COLO668 (cell line): ENCODE data around the gene TTLL5.

Experiments
- DNase-seq: peaks from one replicate; lab custom pipeline; 2025; ENCODE audit not compliant: unreplicated experiment; lab: John Stamatoyannopoulos, UW

The TTLL5 gene

DNA sequence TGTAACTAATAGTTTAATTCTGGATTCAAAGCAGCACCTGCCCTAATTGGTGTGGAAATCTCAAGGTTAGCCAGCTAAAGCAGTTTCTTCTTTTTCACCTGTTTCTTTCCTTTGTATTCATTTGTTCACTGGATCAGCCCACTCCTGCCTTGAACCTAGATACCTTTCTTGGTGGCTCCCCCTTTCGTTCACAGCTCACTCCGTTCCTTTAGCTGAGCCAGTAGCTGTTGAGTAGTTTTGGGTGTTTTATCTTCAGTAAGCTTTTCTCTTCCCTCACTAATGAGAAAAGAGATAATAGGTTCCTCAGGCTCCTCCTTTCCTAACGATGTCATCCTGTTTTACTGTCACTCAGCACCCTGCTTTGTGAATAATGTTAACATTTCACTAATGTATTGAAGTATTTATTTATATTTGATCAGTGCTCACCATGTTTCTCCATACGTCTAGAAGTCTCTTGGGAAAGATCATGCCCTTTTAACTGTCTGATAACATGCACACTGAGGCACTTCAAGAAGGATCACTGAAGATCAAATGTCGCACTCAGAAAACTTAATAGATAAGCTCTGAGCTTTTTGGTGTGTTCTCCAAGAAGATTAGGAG, 199.6 kb downstream of the TTLL5 start:
- DNase-seq = no peak

DNA sequence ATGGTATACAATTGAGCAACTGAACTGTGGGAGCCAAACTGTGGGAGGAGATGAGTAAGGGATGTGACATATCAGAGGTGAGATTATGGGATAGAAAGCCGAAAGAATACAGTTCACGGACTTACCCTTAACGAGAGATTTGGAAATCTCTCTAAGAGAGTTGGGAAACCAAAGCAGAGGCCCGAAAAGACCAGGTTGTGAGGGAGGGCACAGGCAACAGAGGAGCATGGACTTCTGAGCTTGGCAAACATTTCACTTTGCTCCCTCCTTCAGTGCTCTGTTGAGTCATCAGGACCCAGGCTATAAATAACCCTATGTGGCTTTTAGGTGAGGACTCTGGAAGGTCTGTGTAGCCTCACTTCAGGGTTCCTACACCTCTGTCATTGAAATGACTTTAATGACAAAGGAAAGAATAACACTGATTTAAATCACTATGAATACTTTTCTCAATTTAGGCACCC, 200.1 kb downstream of the TTLL5 start:
- DNase-seq = no peak

DNA sequence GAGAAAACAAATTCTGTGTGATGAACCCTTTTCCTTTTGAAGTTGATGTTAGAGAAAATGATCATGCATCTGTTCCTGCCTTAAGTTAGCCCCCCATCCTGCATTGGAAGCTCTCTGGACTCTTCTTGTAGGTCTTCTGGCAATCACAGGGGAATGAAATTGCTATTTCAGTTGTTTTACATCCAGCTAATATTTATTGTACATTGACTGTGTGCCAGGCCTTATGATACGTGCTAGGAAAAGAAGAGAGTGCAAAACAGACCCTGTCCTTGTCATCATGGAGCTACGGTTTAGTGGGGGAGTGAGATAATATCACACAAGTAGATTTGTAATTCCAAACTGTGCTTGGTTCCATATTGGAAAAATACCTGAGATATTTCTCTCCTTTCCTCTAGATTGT, 202.2 kb downstream of the TTLL5 start:
- no peak for DNase-seq

DNA sequence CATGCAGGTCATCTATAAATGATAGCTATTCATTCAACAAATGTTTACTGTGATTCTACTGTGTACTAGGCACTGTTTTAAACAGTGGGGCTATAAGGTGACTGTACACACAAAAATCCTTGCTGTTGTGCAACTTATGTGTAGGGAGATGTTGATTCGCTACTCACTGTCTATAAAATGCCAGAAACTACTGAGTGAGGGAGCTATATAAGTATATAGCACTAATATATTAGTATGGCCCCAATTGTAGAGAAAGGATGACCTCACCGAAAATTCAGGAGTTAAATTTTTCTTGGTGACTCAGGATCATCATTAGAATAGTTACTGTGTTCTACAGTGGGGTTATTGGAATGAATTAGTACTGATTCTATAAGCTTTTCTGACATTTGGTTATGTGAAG, 203.3 kb downstream of the TTLL5 start:
- no peak for DNase-seq

DNA sequence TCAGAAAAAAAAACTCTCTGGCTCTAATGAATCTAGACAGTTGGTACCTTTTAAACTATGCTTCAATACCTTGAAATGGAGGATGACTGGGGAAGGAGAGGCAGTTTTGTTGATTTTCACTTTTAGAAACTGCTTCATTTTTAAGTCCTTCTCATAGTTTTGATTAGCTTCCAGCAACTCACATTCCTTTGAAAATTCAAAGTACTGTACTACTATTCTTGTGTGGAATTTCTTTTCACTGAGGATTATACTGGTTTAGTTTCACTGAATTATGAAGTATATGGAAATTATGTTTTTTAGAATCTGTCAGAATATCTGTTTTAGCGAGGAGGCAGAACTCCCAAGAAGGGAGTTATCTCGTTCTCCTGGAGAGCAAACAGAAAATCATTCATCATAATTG, 204.5 kb downstream of the TTLL5 start:
- DNase-seq = no peak

DNA sequence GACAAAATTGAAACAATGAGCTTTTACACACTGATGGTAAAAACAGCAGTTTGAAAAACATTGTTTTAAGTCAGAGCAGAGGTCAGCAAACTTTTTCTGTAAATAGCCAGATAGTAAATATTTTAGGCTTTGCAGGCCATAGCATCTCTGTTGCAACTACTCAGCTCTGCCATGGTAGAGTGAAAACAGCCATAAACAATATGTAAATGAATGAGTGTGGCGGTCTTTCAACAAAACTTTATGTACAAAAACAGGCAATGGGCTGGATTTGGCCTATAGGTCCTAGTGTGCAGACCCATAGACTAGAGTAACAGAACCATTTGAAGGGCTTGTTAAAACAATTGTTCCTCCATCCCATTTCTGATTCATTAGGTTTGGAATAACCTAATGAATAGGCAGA, 205.9 kb downstream of the TTLL5 start:
- DNase-seq = no peak

DNA sequence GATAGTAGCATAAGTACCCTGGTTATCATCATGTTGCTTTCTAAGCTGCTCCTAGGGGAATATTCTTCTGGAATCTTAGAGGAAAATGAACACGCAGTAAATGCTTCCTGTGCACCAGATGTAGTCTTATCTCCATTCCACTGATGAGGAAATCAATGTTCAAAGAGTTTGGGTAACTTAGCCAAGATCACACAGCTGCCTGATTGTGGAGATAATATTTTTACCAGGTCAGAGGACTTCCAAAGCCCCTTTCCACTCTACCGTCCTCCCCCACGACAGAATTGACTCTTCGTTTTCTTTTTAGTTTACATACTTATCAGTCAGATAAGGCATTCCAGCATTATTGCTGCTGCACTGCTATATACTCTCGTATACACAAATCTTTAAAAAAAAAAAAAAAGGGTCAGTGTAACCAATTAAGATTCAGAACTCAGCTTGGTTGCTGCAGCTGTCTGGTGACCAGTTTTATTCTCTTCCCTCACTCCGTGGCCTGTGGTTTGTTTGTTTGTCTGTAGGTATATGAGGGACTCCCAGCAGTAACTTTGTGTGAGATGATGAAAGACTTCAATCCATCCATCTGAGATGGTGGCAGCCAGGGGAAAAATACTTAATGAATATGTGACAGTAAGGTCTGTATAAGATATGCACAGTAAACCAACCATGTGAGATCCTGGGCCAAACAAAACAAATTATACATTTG, 210.3 kb downstream of the TTLL5 start:
- no peak for DNase-seq

DNA sequence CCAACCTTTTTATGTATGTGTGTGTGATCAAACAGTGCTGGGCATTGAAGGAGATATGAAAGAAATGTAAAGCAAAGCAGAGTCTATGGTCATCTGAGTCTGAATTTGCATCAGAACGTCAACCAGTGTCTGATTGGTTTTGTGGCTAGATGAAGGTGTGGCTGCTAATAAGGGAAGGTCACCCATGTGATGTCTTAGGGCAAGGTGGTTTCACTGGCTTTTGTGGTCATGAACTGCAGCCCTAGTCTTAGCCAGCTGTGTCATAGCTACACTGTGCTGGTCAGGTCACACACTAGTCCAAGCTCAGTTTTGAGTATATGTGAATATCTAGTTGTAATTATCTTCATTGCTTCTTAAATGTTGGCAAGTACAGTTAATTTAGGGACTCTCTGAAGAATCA, 214.9 kb downstream of the TTLL5 start:
- DNase-seq = no peak

DNA sequence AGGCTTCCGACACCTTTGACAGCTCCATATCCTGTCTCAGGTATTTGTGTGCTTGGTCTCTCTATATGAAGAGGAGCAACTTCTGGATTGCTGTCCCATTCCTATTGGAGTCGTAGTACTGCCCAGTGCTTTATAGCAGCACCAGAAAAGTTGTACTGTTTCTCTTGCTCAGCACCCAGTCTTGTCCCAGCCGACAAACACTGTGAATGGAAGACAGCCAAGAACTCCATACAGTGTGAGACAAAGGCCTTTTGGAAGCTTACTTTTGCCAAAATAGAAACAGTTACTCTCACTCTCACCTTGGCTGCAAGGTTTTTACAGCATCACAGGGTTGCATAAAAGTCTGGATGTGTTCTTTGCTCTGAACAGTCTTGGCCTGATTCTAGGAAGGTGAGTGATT, 215.5 kb downstream of the TTLL5 start:
- no peak for DNase-seq

DNA sequence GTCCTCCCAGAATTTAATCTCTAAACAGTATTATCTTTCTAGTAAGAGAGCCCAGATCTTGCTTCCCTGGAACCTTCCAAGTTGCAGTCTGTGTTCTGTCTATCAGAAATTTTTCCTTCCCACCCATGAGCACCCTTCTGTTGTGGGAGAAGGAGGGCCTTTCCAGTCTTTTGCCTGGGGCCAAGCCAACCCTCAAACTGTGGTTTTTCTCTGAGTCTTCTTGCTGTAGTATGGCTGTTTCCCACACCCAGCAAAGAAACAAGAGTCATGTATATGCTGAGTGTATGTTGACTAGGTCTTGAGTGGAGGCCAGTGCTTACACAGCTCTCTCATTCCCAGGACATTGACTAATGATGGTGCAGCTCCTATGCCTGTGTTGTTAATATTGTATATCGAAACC, 216.2 kb downstream of the TTLL5 start:
- DNase-seq = no peak

DNA sequence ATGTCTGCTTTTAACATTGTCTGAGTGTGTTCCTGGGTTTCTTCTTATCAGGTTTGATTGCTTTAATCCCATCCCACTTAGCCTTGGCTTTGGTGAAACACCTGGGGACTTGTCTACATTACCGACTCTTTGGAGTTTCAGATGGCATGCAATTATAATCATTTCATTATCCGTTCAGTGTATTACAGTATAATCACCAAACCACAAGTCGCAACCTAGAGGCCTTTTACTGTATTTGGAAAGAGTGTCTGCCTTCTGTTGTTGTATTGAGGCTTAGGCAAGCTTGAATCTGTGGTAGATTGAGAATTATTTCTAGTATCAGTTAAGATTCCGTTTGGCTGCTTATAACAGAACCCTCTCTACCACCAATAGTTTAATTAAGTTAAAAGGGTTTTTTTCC, 216.8 kb downstream of the TTLL5 start:
- no peak for DNase-seq

DNA sequence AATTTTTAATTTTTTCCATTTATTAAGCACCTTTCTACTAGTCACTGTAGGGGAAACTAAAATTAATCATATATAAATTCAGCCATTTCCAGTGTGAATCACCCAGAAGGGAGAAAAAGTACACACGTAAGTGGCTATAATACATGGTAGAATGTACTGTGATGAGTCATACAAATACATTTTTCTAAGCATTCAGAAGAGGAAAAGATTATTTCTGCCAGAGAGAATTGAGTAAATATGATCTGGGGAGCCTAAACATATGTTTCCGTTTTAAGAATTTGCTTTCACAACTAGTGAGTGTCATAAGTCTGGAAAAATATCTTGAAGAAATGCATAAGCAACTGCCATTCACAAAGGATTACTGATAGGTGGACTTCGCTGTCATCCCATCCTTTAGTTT, 218.0 kb downstream of the TTLL5 start:
- no peak for DNase-seq

DNA sequence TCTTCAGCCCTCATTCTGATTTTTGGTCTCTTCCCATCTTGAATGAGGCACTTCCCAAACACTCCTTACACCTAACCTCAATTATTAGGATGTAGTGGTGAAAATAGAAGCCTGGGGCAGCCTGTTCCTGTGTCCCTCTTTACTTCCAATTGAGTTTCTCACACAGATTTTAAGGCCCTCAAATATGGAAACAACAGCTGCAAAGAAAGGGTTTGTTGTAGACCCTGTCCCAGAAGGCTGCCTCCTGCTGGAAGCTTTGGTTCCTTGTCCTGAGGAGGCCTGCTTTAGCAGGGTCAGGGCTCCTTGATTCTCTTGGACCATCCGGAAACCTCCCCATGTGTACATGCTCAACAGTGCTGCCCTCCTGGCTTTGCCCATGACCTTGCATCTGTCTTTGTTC, 219.5 kb downstream of the TTLL5 start:
- no peak for DNase-seq

DNA sequence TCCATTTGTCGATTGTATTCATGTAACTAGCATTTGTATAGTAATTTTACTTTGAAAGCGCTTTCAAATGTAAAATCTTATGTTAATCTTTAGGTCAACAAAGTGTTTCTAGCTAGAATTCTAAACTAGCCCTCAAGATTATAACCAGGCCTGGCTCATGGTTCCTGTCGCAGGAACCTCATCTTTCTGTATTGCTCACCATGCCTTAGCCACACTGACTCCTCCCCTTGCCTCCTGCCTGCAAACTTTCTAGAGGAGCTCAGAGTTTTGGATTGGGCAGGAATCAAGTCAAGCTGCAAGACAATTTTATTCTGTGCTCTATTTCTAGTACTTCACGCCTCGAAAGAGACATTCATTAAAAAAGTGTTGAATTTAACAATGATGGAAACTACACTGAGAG, 220.9 kb downstream of the TTLL5 start:
- DNase-seq = no peak

DNA sequence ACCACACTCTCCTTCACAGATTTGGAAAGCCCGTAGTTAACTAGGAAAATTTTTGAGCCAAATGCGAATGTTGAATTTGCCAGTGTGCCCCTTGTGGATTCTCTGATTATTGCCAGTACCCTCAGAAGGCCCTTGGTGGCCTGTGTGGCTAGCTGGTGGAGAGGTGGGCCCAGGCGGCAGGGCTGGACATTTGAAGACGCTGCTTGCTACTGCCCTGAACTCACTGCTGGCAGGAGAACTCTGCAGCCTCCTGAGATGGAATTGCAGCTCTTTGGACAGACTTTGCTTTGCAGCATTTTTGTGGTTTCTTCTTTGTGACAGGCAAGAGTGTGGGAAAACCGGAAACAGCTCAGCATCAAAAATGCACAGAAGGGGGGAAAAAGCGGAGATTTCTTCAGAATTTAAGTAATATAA, 223.2 kb downstream of the TTLL5 start:
- no peak for DNase-seq

DNA sequence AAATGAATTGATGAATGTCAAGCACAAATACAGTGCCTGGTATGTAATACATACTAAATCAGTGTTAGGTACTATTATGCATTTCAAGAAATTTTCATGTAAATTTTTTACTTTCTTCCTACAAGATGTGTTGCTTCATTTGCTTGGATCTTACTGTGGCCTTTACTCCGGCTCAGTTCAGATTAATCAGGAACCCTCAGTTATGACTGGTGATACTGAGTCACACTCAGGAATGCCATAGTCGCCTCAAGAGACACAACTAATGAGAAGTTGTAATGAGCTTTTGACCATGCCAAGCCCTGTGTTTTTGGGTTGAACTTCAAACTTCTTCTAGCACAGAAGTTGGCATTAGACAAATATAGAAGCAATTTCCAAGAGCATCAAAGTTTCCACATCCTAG, 224.8 kb downstream of the TTLL5 start:
- no peak for DNase-seq

DNA sequence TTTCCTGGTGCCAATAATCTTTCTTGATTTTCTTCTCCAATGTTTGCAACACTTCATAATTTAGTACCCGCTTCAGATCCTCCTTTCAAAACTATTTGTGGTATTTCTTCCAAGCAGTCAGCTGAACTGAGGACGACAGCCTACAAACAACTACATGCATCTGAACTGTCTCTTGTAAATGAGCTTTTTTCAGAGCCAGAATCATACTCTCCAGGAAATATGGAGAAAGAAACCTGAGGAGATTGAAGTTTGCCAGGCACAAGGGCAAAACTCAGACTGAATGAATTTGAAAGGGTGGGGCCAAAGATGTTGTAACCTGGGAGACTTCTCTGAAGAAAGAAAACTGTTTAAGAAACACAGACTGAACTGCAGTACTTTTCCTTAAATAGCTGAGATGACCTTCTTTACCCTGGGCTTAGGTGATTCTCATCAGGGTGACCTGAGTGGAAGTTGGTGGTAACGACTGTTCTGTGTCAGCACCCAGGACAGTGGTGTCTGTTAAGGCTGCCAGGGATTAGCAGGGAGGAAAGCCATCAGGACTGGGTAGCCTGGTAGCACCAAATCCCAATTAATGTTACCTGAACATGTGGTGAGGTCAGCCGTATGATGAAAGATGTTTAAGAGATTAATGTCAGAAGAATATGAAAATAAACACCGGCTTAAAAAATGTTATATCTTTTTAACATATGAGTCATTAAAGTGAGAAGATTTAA, 225.7 kb downstream of the TTLL5 start:
- DNase-seq = no peak

DNA sequence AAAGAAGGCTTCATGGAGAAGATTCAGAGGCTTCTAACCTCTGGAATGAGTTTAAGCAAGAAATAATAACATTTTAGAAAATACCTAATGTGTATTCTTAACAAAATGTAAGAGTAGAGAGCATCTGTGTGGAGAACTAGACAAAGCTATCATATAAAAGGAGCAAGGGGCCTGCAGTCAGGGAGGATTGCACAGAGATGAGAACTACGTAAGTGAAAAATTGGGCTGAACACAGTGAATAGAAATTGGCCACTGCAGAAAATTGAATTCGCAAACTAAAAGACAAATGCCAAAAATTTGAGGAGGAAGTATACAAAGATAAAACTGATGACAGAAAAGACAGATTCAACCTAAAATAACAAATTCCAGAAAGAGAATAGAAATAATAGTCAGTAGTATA, 227.9 kb downstream of the TTLL5 start:
- DNase-seq = no peak

DNA sequence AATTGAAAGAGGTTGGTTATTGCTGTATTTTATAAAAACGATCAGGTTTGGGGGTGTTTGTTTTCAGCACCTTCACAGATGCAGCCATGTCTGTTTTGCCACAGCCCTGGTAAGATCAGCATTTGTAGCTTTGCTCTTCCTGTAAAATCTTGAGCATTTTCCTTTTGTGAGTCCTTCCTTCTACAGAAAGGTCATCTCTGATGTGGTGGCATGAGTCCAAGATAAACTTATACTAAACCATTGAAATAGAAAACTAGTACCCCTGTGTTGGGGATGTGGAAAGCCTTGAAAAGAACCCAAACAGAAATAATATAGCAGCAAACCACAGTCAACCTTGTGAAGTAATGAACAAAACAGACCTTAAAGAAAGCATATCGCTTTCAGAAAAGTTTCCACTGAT, 235.3 kb downstream of the TTLL5 start:
- no peak for DNase-seq

DNA sequence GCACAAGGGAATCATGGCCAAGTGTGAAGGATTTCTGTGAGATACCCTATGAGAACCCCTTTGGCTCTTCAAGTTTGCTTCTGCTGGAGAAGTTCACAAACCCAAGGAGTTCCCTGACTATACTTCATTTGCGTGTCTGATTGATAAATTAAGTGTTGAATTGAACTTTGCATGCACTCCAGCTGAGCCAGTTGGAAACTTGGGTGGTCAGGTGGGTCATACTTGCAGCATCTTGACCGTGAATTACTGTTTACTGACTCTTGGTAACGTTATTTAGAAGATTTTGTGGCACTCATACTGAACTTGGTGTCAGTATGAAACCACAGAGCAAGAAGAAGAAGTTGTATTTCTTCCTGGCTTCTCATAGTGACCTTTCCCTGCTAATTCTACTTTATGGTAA, 243.3 kb downstream of the TTLL5 start:
- no peak for DNase-seq

DNA sequence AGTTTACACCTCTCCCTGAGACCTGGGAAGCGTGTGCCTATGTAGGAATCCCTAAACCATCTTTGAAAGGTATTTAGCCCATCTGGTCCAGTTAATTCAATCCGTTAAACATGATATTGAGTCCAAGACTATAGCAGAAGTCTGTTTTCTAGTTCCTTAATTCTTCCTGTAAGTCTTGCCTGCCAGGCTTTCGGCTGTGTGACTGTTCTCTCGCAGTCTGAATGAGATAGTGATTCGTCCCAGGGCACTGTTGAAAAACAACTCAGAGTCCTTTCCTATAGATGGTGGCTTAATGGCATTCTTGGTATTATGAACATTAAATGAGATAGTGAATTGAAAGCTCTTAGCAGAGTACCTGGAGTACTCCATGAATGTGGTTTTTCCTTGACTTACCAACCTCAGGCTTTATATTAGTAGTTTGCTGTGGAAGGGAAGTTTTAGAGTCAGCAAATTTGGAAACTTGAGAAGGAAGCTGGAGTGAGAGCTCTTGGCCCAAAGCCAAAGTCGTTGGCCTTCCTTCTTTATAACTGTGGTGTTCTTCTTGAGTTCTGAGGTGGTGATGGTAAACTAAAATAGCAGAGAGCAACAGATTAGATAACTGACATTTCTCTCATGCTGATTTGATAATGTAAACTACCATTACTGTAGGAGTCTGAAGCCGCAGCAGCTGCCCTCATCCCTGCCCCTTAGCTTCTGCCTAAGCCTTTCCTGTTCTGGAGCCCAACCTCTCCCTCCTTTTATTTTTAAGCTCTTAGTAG, 244.3 kb downstream of the TTLL5 start:
- no peak for DNase-seq

DNA sequence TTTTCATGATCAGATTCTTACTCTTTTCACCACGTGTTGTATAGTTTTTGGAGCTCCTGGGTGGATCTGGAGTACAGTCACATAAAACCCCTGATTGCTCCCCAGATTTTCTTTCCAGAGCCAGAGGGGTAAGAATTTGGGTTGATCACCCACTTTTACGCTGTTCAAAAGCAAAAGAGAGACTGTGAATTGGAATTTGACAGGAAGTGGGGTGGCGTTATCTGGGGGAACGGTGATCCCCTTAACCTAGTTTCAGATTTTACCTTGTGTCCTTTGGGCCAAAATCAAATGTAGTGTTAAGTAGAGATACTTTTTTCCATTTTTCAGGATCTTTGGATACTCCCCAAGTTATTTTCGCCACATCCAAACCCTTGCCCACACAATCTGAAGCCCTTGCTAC, 245.2 kb downstream of the TTLL5 start:
- no peak for DNase-seq
